T47D (cell line): ENCODE results near the gene SNTA1.

ENCODE experiments used
- DNase-seq, 2 experiments: peaks; one replicate each; pipeline versions ENCODE4 v3.0.0 to v3.0.0-alpha.2; 2011 to 2012; ENCODE audit warnings: low read depth in 1 of 2, low spot score in 1 of 2
- JUND ChIP-seq: IDR thresholded peaks from 2 replicates; pipeline ENCODE4 v1.6.1; 2012; ENCODE audit warnings: low read depth
- in situ Hi-C: cut with HindIII; loops from 2 replicates; pipeline ENCODE4 v1.10.0; 2016; ENCODE audit warnings: low sequenced_read_pairs, low pct_unique_long_range_greater_than_20kb

Gene SNTA1

DNA sequence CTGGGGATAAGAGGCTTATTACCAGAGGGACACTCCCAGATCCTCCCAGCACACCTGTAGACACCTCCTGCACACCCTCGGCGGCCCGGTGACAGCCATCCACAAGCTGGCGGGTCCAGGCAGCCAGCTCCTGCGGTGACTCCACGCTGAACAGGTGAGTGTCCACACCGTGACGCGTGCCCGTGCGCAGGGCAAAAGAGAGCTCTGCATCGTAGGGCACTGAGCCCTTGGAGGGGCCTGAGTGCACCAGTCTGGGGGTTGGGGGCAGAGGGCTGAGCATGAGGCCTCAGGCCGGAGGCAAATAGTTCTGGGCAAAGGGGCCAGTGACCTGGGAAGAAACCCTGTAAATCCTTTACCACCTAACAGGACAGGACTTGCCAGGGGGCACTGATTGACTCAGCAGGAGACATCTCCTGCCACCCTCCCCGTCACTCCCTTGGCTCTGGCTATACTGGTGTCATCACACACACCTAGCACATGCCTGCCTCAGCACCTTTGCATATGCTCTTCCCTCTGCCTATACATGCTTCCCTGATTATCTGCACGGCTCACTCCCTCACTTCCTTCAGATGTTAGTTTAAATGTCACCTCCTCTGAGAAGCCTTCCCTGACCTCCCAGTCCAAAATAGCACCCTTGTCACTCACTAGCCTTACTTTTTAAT, 33.4 kb downstream of the SNTA1 start:
- in situ Hi-C loops = no loop called here
- no peak for DNase-seq
- no peak for TF ChIP-seq JUND

DNA sequence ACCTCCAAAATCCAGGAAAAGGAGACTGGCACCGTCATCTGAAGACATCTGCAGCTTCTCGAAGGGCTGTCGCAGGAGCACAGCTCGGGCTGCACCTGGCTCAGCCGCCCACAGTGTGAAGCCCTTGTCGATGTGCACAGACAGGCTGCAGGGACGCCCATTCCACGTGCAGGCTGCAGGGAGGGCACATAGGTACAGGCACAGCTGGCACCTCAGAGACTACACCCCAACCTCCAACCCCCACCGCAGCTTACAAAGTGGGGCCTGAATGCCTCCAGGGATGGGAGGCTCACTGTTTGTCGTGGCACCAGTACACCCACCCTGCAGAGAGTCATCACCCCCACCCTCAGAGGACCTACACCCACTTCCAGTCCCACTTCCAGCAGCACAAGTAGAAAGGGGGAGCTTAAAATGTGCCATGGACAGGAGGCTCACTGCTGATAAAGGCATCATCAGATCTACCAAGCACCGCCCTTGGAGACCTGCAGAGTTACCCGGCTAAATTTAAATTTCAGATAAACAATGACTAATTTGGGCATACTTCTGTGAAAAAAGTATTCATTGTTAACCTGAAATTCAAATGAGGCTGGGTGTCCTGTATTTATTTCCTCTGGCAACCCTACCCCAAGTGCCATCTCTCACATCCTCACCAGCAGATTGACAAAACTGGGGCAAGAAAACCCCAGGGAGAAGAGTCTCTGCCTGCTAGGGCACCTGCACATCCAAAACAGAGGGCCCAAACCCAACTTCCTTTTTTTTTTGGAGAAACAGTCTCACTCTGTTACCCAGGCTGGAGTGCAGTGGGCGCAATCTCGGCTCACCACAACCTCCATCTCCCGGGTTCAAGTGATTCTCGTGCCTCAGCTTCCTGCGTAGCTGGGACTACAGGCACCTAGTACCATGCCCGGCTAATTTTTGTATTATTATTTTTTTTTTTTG, 34.6 kb downstream of the SNTA1 start:
- in situ Hi-C loops = no loop called here
- no peak for TF ChIP-seq JUND
- DNase-seq = no peak

DNA sequence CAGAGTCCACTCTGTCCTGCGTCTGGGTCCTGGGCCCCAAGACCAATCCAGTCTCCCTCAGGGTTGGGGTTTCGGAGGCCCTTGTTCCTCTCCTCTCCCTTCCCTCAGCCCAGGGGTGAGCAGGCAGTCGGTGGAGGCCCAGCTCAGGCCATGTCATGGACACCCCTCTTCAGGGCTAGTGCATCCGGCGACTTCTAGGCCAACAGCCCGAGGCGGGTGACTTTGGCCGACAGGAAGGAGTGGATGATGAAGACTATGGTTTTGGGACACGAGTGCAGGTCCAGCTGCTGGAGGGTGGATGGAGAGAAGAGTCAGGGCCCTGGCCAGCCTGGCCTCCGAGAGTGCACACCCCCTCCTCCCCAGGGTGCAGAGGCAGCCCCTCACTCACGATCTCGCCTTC, 35.2 kb downstream of the SNTA1 start:
- no peak for DNase-seq
- in situ Hi-C loops = no loop called here
- TF ChIP-seq JUND = no peak

DNA sequence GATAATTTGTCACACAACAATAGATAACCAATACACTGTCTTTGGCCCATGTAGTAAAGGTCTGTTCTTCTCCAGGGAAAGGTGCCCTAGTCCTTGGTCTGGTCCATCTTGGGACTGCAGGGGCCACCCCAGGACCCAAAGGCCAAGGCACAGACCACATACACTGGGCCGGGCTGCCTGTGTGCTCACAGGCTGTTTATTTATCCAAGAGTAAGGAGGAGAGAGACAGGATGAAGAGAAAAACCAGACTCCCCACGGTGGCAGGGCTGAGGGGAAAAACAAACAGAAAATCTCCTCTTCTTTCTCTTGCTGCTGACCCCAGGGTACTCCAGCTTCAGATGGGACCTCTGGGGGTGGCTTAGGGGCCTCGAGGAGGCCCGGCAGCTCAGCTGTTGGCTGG, 35.8 kb downstream of the SNTA1 start:
- DNase-seq = no peak
- TF ChIP-seq JUND = no peak
- in situ Hi-C loops = no loop called here

DNA sequence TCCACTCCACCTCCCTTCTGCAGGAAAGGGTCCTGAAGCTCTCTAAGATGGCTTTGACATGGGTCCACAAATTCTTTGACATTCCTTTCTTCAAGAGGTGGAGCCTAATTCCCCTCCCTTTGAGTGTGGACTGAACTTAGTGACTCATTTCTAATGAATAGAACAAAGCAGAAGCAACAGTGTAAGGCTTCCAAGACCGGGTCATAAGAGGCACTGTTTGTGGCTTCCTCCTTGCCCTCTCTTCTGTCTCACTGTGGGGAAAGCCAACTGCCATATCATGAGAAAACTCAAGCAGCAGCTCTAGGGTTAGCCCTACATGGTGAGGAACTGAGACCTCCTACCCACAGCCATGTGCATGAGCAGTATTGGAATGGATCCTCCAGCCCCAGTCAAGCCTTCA, 36.3 kb downstream of the SNTA1 start:
- no peak for DNase-seq
- in situ Hi-C loops = no loop called here
- no peak for TF ChIP-seq JUND

DNA sequence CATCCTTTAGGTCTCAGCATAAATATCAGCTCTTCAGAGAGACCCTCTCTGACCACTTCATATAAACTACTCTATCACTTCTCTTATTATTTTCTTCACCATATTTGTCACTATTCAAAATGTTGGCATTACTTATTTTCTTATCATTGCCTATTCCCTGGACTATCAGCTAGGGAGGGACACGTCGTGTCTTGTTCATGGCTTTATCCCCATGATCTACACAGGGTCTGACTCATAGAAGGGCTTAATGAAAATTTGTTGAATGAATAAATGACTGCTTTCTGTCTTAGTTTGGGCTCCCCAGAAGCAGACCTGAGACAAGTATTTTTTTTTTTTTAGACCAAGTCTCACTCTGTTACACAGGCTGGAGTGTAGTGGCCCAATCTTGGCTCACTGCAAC, 39.3 kb downstream of the SNTA1 start:
- in situ Hi-C loops = no loop called here
- no peak for TF ChIP-seq JUND
- no peak for DNase-seq

DNA sequence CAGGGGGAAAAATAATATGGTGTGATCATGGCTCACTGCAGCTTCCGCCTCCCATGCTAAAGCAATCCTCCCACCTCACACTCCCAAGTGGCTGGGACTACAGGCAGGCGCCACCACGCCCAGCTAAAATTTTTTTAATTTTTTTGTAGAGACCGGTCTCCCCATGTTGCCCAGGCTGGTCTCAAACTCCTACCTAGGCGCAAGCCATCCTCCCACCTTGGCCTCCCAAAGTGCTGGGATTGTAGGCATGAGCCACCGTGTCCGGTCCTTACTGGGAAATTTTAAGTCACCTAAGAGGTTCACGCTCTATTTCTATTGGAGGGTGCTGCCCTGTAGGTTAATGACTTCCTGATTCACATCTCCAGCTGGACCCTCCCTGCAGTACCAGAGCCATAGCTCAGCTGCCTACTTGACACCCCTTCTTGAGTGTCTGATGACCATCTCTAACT, 41.6 kb downstream of the SNTA1 start:
- no peak for DNase-seq
- in situ Hi-C loops = no loop called here
- no peak for TF ChIP-seq JUND

DNA sequence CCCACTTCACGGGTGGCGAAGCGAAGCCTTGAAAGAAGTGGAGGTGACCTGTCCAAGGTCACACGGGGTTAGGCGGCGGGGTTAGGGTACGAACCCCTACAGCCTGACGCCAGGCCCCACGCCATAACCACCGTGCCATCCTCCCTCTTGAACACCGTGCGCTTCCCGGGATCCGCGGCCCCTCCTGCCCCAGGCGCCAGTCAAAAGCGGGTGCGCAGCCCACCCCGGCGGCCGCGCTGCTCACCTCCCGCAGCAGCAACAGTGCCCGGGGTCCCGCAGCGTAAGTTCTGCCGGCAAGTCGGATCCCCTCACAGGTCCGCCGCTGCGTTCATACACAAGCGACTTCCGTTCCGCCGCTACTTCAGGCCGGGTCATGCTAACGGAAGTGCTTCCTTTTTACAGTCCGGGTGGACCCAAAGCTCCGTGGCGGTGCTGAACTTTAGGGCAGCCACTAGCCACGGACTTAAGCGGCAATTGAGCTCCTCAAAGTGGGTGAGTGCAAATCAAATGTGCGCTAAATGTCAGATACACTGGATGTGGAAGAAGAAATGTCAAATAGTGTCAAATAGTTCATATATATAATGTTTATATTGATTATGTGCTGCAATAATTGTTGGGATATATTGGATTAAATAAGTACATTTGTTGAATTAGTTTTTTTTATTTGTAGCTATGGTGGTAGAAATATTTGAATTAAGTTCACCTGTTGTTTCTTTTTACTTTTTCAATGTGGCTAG, 42.2 kb downstream of the SNTA1 start, which contains the start of gene CDK5RAP1:
Gene CDK5RAP1, minus strand, starts transcription at position 336 of the 737 bp plus-strand sequence. CDS start 4,455 bp downstream, outside the sequence.
- in situ Hi-C loops = no loop called here
- DNase-seq = peak; percentile 76 to 95
- TF ChIP-seq JUND = no peak

DNA sequence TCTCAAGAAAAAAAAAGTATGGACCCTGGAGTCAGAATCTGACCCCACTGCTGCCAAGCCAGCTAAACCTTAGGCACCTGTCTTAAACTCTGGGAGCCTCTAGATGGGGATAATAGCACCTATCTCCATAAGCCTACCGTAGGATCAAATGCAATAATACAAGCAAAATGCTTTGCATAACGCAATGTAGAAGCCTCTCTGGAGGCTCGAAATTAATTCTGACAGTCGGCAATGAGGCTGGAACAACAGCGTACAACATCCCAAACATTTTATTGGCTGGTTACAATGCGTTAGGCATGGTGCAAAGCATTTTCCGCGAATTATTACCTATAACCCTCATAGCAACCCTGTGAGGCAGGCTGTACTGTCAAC, 42.8 kb downstream of the SNTA1 start:
- DNase-seq = peak; percentile 51 to 56
- in situ Hi-C loops = no loop called here
- no peak for TF ChIP-seq JUND

DNA sequence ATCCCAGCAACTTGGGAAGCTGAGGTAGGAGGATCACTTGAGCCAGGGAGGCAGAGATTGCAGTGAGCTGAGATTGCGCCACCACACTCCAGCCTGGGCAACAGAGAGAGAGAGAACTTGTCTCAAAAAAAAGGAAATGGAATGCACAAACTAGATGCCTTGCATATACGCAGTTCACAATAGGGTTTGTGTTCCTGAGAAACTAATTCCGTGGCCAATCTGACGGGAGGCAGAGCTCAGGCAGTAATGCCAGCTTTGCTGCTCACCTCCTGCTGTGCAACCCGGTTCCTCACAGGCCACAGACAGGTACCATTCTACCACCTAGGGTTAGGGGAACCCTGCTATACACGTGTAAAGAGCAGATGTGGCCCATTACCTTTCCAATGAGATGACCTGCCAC, 43.6 kb downstream of the SNTA1 start:
- no peak for TF ChIP-seq JUND
- no peak for DNase-seq
- in situ Hi-C loops = no loop called here

DNA sequence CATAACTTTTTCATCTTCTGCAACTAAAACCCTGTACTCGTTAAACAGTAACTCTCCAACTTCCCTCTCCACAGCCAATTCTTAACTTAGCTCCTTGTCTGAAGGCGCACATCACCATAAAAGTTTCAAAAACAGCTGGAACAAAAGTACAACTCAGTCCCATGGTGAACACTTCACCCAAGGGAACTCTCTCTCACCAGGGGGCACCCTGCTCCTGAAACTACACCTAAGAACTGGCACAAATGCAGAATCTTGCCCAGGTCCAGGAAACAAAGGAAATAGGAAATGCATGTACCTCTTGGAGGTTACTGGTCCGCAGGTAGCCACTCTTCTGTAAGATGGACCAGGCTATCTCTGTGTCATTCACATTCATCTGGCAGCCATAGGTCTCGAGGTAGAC, 48.8 kb downstream of the SNTA1 start:
- TF ChIP-seq JUND = no peak
- peak in 1 of 2 experiments; percentile 48 for DNase-seq
- in situ Hi-C loops = no loop called here

DNA sequence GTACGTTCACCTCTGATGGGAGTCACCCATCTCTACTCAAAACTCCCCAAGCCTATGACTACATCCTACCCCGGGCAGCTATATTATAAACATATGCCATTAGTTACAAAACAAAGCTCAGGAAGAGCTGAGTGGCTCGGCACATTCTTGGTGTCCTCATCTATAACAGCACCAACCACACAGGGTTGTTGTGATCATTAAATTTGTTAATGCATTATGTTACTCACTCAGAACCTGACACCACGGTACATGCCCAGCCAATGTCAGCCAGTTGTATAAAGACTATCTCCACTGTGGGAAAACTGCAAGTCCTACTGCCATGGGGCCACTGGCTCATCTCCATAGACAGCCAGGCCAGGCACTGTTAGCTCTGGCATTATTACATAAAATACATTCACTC, 50.0 kb downstream of the SNTA1 start:
- in situ Hi-C loops = no loop called here
- no peak for TF ChIP-seq JUND
- no peak for DNase-seq
